Liver (tissue), 9 donors: ENCODE data around the gene MSLN. TPM values are rescaled to one million over a fixed set of nuclear protein-coding genes. Genes with fewer than 3 reads are reported as not detected.

Experiments used
- DNase-seq: peaks from one replicate; pipeline ENCODE4 v3.0.0-alpha.2; 2017; ENCODE audit warnings: low spot score
- H3K27ac ChIP-seq, 2 donors: one replicate each; pipeline ENCODE4 v1.7.0; 2013; ENCODE audit warnings: inconsistent platforms in 2 of 2, low read length in 2 of 2, control low read depth in 1 of 2, low read depth in 1 of 2, mild to moderate bottlenecking in 1 of 2
- H3K27me3 ChIP-seq, 4 donors: one replicate each; pipeline versions ENCODE4 v1.6.1 to v1.7.0; 2013; ENCODE audit warnings: low read length in 3 of 4, inconsistent platforms in 1 of 4, mild to moderate bottlenecking in 1 of 4, moderate library complexity in 1 of 4; ENCODE audit not compliant: control insufficient read depth in 4 of 4, insufficient read depth in 4 of 4
- H3K36me3 ChIP-seq, 4 donors: one replicate each; pipeline versions ENCODE4 v1.6.1 to v1.7.0; 2013; ENCODE audit warnings: low read length in 3 of 4, mild to moderate bottlenecking in 3 of 4, low read depth in 1 of 4, moderate library complexity in 1 of 4; ENCODE audit not compliant: control insufficient read depth in 4 of 4, insufficient read depth in 3 of 4
- H3K4me1 ChIP-seq, 4 donors: one replicate each; pipeline versions ENCODE4 v1.6.1 to v1.7.0; 2013; ENCODE audit warnings: low read length in 3 of 4, mild to moderate bottlenecking in 3 of 4, moderate library complexity in 1 of 4; ENCODE audit not compliant: control insufficient read depth in 4 of 4, insufficient read depth in 4 of 4
- H3K4me3 ChIP-seq, 3 donors: one replicate each; pipeline versions ENCODE4 v1.6.1 to v1.7.0; 2013; ENCODE audit warnings: low read length in 3 of 3, control low read depth in 1 of 3, low read depth in 1 of 3, mild to moderate bottlenecking in 1 of 3
- H3K9ac ChIP-seq, 2 donors: one replicate each; pipeline ENCODE4 v1.7.0; 2013; ENCODE audit warnings: low read length in 2 of 2, mild to moderate bottlenecking in 2 of 2, moderate library complexity in 2 of 2, control low read depth in 1 of 2, low read depth in 1 of 2
- H3K9me3 ChIP-seq, 4 donors: one replicate each; pipeline versions ENCODE4 v1.6.1 to v1.7.0; 2013; ENCODE audit warnings: low read length in 3 of 4; ENCODE audit not compliant: control insufficient read depth in 4 of 4
- EGR1 ChIP-seq, 2 donors: IDR thresholded peaks; 2 replicates each; pipeline ENCODE4 v1.6.1; 2016 to 2018; ENCODE audit warnings: antibody characterized with exemption in 2 of 2, low read depth in 2 of 2
- FOXA1 ChIP-seq: IDR thresholded peaks from 2 replicates; pipeline ENCODE4 v1.6.1; 2016; ENCODE audit warnings: antibody characterized with exemption
- FOXA2 ChIP-seq: IDR thresholded peaks from 2 replicates; pipeline ENCODE4 v1.6.1; 2016; ENCODE audit warnings: antibody characterized with exemption
- GABPA ChIP-seq, 2 donors: IDR thresholded peaks in 1 of 2; conservative IDR thresholded peaks in 1 of 2; 2 replicates each; pipeline ENCODE4 v1.6.1; 2016; ENCODE audit warnings: antibody characterized with exemption in 2 of 2, mild to moderate bottlenecking in 1 of 2, moderate library complexity in 1 of 2
- HNF4A ChIP-seq, 2 donors: conservative IDR thresholded peaks; 2 replicates each; pipeline ENCODE4 v1.6.1; 2016; ENCODE audit warnings: antibody characterized with exemption in 2 of 2, mild to moderate bottlenecking in 2 of 2
- HNF4G ChIP-seq: IDR thresholded peaks from 2 replicates; pipeline ENCODE4 v1.6.1; 2016; ENCODE audit warnings: antibody characterized with exemption
- RXRA ChIP-seq, 2 donors: IDR thresholded peaks; 2 replicates each; pipeline ENCODE4 v1.6.1; 2017 to 2018; ENCODE audit warnings: antibody characterized with exemption in 2 of 2, mild to moderate bottlenecking in 1 of 2
- SP1 ChIP-seq: IDR thresholded peaks from 2 replicates; pipeline ENCODE4 v1.6.1; 2018; ENCODE audit warnings: antibody characterized with exemption, mild to moderate bottlenecking
- TAF1 ChIP-seq: conservative IDR thresholded peaks from 2 replicates; pipeline ENCODE4 v1.6.1; 2016; ENCODE audit warnings: antibody characterized with exemption, mild to moderate bottlenecking
- WGBS: extraction: QIAGEN DNeasy Blood & Tissue Kit; methylation state at CpG from one replicate; pipeline ENCODE4 v1.1.7; 2013; 5-methylcytosine and 5-hydroxymethylcytosine counted together
- polyA plus RNA-seq, 2 donors: library from polyadenylated mRNA; stranded (reverse) in 1 of 2; unstranded in 1 of 2; fragments of 200-250 nt in 1 of 2; fragments of >200 nt in 1 of 2; fragmentation: Nextera tagmentation in 1 of 2; extraction: Ambion mirVana in 1 of 2; gene quantifications; one replicate each; pipeline versions ENCODE4 v1.2.1 to v1.2.3, GENCODE V29; 2013 to 2015
- total RNA-seq, 2 donors: library from RNA; depleted of rRNA; stranded (reverse); fragments of >200 nt; gene quantifications; one replicate each; pipeline ENCODE4 v1.2.3, GENCODE V29; 2014
- TF ChIP-seq, protein P1 (sequence below): IDR thresholded peaks from 2 replicates; pipeline ENCODE4 v1.6.1; 2016; ENCODE audit warnings: antibody characterized with exemption
- TF ChIP-seq, protein P2 (sequence below): IDR thresholded peaks from 2 replicates; pipeline ENCODE4 v1.6.1; 2016; ENCODE audit warnings: antibody characterized with exemption
- TF ChIP-seq, protein P3 (sequence below): fragments of 150-350 bp; IDR thresholded peaks from 2 replicates; pipeline ENCODE4 v1.5.1; 2017; ENCODE audit warnings: improper control_type of control experiment, low read depth, low read length; ENCODE audit not compliant: missing input control
- donor health status: healthy.
- donor health status: healthy.
- donor health status: healthy.
- donor health status: healthy.
- donor health status: healthy.

Gene MSLN
- total and polyA plus RNA-seq, 4 donors: 0.03 to 0.65 (median 0.08) TPM; not detected in 1

DNA sequence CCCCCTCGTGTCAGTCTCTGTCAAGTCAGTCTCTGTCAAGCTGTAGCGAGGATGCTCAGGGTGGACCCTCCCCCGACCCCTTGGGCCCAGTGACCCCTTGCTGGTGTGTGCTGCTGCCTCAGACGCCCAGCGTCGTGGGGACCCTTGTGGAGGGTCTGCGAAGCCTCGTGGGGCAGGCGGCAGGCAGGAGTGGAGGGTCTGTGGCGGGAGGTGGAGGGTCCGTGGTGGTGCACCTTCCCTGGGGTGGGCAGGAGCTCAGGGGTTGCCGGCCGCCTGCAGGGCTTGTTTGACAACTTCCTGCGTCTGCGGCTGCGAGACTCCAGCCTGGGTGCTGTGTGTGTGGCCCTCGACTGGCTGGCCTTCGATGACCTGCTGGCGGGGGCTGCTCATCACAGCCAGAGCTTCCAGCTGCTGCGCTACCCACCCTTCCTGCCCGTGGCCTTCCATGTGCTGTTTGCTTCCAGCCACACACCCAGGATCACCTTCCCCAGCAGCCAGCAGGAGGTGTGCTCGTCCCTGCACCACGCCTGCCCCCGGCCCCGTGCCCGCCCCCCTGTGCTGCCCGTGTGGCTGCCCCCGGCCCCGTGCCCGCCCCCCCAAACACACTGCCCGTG, 34.4 kb downstream of the MSLN start:
- Histone ChIP-seq H3K4me3 (no peak overlapping the region), H3K27me3 (peaks cover 0 to 3% (median 0%) of the 10 kb centered on the region in 4 donors), H3K9ac (no peak overlapping the region), H3K36me3 (no peaks in the 10 kb centered on the region), H3K4me1 (peaks cover 0 to 2% (median 0%) of the 10 kb centered on the region in 4 donors), H3K9me3 (no peaks in the 10 kb centered on the region), H3K27ac (no peak overlapping the region)
- WGBS: 90% methylated on average over 31 of the region's 31 CpGs
- TF ChIP-seq, protein P1, sequence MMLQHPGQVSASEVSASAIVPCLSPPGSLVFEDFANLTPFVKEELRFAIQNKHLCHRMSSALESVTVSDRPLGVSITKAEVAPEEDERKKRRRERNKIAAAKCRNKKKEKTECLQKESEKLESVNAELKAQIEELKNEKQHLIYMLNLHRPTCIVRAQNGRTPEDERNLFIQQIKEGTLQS: no peak
- no peak for TF ChIP-seq FOXA1
- DNase-seq: no peak

DNA sequence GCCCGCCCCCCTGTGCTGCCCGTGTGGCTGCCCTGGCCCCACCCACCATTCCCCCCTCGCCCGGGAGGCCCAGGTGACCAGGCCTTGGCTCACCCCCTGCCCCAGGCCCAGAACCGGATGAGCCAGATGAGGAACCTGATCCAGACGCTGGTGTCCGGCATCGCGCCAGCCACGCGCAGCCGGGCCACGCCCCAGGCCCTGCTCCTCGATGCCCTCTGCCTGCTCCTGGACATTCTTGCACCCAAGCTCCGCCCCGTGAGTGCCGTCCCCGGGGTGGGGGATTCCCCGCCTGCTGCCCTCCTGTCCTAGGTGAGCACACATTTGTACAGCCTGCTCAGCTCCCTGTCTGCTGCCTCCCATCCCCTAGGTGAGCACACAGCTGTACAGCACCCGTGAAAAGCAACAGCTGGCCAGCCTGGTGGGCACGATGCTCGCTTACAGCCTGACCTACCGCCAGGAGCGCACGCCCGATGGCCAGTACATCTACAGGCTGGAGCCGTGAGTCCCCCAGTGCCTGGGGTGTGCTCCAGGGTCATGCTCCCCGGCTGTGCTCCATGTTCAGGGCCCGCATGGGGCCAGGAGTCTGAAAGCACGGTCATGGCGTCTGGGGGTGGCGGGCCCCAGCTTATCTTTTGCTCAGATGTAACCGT, 35.2 kb downstream of the MSLN start:
- H3K36me3 ChIP-seq: no peaks in the 10 kb centered on the region
- peaks cover 0 to 2% (median 0%) of the 10 kb centered on the region in 4 donors for H3K4me1 ChIP-seq
- H3K27me3 ChIP-seq: peaks cover 0 to 4% (median 0%) of the 10 kb centered on the region in 4 donors
- TF ChIP-seq FOXA1 (no peak), SP1 (no peak), HNF4G (no peak), EGR1 (IDR thresholded peaks at IDR 0.05; ENCODE audit: low read depth in 2 of 2) (no peak), FOXA2 (no peak), TAF1 (no peak), RXRA (IDR thresholded peaks at IDR 0.05) (no peak)
- TF ChIP-seq, protein P1: no peak
- TF ChIP-seq, protein P2, sequence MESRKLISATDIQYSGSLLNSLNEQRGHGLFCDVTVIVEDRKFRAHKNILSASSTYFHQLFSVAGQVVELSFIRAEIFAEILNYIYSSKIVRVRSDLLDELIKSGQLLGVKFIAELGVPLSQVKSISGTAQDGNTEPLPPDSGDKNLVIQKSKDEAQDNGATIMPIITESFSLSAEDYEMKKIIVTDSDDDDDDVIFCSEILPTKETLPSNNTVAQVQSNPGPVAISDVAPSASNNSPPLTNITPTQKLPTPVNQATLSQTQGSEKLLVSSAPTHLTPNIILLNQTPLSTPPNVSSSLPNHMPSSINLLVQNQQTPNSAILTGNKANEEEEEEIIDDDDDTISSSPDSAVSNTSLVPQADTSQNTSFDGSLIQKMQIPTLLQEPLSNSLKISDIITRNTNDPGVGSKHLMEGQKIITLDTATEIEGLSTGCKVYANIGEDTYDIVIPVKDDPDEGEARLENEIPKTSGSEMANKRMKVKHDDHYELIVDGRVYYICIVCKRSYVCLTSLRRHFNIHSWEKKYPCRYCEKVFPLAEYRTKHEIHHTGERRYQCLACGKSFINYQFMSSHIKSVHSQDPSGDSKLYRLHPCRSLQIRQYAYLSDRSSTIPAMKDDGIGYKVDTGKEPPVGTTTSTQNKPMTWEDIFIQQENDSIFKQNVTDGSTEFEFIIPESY: no peak
- no peak overlapping the region for H3K27ac ChIP-seq
- DNase-seq: no peak
- 85% methylated on average over 33 of the region's 33 CpGs for WGBS
- no peak overlapping the region for H3K4me3 ChIP-seq
- H3K9me3 ChIP-seq: no peaks in the 10 kb centered on the region
- H3K9ac ChIP-seq: no peak overlapping the region

DNA sequence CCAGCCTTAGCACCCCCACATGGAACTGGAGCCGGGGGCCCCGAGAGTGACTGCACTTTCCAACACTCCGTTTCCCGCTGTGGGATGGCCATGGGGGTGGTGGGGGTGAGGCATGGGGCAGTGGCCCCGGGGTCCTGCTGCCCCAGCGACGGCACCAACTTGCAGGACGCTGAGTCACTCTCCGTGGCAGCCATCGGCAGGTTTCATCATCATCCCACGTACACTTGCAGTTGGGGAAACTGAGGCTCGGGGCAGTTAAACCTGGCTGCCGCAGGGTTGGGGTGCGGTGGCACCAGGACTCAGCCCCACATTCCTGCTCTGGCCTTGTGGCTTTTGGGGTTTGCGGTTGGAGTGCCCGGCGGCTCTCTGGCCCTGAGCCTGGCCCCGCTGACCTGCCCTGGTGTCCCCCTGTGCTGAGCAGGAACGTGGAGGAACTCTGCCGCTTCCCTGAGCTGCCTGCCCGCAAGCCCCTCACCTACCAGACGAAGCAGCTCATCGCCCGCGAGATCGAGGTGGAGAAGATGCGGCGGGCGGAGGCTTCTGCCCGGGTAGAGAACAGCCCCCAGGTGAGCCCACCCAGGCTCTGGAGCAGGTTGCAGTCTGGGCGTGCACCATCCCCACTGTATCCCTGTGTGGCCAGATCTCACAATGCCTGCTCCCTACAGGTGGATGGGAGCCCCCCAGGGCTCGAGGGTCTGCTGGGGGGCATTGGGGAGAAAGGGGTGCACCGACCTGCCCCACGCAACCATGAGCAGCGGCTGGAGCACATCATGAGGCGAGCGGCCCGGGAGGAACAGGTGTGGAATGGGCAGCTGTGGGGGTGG, 36.0 kb downstream of the MSLN start:
- Histone ChIP-seq H3K27me3 (peaks cover 0 to 4% (median 0%) of the 10 kb centered on the region in 4 donors), H3K4me1 (peaks cover 0 to 2% (median 0%) of the 10 kb centered on the region in 4 donors), H3K9me3 (no peaks in the 10 kb centered on the region), H3K4me3 (no peak overlapping the region), H3K27ac (no peak overlapping the region), H3K36me3 (no peaks in the 10 kb centered on the region), H3K9ac (no peak overlapping the region)
- 96% methylated on average over 38 of the region's 38 CpGs for WGBS
- TF ChIP-seq, protein P3, sequence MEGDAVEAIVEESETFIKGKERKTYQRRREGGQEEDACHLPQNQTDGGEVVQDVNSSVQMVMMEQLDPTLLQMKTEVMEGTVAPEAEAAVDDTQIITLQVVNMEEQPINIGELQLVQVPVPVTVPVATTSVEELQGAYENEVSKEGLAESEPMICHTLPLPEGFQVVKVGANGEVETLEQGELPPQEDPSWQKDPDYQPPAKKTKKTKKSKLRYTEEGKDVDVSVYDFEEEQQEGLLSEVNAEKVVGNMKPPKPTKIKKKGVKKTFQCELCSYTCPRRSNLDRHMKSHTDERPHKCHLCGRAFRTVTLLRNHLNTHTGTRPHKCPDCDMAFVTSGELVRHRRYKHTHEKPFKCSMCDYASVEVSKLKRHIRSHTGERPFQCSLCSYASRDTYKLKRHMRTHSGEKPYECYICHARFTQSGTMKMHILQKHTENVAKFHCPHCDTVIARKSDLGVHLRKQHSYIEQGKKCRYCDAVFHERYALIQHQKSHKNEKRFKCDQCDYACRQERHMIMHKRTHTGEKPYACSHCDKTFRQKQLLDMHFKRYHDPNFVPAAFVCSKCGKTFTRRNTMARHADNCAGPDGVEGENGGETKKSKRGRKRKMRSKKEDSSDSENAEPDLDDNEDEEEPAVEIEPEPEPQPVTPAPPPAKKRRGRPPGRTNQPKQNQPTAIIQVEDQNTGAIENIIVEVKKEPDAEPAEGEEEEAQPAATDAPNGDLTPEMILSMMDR: no peak
- no peak for TF ChIP-seq HNF4A (conservative IDR thresholded peaks at IDR 0.05)
- TF ChIP-seq, protein P1: no peak
- TF ChIP-seq GABPA (IDR thresholded peaks at IDR 0.05 in 1 of 2, conservative IDR thresholded peaks at IDR 0.05 in 1 of 2): no peak
- no peak for TF ChIP-seq HNF4G
- no peak for DNase-seq
